Thyroid gland (tissue), 4 donors: ENCODE results near the gene SPRN. TPM values are rescaled to one million over a fixed set of nuclear protein-coding genes. Genes with fewer than 3 reads are reported as not detected.

ENCODE experiments used
- DNase-seq, 2 donors: peaks; one replicate each; pipeline ENCODE4 v3.0.0-alpha.2; 2019
- H3K27ac ChIP-seq, 3 donors: fragments of 200-600 bp; sonication (generic); 1 replicate in 2 of 3; 2 replicates in 1 of 3; pipeline ENCODE4 v1.5.1; 2016 to 2019; ENCODE audit warnings: mild to moderate bottlenecking in 1 of 3, moderate library complexity in 1 of 3
- H3K27me3 ChIP-seq: fragments of 200-600 bp; sonication (generic); one replicate; pipeline ENCODE4 v1.5.1; 2019
- H3K36me3 ChIP-seq, 2 donors: fragments of 200-600 bp; sonication (generic); one replicate each; pipeline ENCODE4 v1.5.1; 2016 to 2019
- H3K4me1 ChIP-seq, 2 donors: fragments of 200-600 bp; sonication (generic); one replicate each; pipeline ENCODE4 v1.5.1; 2017 to 2019
- H3K4me3 ChIP-seq, 3 donors: fragments of 200-600 bp; sonication (generic); replicated peaks in 1 of 3; 1 replicate in 2 of 3; 2 replicates in 1 of 3; pipeline ENCODE4 v1.5.1; 2016; ENCODE audit warnings: mild to moderate bottlenecking in 1 of 3
- H3K9me3 ChIP-seq: fragments of 200-600 bp; sonication (generic); one replicate; pipeline ENCODE4 v1.5.1; 2017
- POLR2A ChIP-seq, 2 donors: fragments of 450-650 bp; IDR thresholded peaks; one replicate each; pipeline ENCODE4 v1.6.1; 2017; ENCODE audit warnings: antibody characterized with exemption in 2 of 2, mild to moderate bottlenecking in 2 of 2, moderate library complexity in 1 of 2
- WGBS, 2 donors: methylation state at CpG; one replicate each; pipeline ENCODE4 v1.1.5; 2017; 5-methylcytosine and 5-hydroxymethylcytosine counted together
- intact Hi-C: fragments of 100-400 bp; cut with DNase I; formaldehyde crosslinking; loops from one replicate; pipeline ENCODE4 v1.15.1; 2023
- total RNA-seq, 4 donors: library from RNA; depleted of rRNA; stranded (reverse); fragments of >200 nt; gene quantifications; one replicate each; pipeline ENCODE4 v1.2.3, GENCODE V29; 2016
- TF ChIP-seq, protein P1 (sequence below), 6 experiments: fragments of 200-600 bp in 3 of 6; fragments of 450-650 bp in 3 of 6; sonication (generic) in 3 of 6; IDR thresholded peaks; one replicate each; pipeline ENCODE4 v1.5.1; 2016 to 2019; ENCODE audit warnings: antibody characterized with exemption in 6 of 6, mild to moderate bottlenecking in 2 of 6, inconsistent platforms in 1 of 6, moderate library complexity in 1 of 6

Gene SPRN
- total RNA-seq, 4 donors from 2014 or later: 0.15 TPM; not detected in 3

DNA sequence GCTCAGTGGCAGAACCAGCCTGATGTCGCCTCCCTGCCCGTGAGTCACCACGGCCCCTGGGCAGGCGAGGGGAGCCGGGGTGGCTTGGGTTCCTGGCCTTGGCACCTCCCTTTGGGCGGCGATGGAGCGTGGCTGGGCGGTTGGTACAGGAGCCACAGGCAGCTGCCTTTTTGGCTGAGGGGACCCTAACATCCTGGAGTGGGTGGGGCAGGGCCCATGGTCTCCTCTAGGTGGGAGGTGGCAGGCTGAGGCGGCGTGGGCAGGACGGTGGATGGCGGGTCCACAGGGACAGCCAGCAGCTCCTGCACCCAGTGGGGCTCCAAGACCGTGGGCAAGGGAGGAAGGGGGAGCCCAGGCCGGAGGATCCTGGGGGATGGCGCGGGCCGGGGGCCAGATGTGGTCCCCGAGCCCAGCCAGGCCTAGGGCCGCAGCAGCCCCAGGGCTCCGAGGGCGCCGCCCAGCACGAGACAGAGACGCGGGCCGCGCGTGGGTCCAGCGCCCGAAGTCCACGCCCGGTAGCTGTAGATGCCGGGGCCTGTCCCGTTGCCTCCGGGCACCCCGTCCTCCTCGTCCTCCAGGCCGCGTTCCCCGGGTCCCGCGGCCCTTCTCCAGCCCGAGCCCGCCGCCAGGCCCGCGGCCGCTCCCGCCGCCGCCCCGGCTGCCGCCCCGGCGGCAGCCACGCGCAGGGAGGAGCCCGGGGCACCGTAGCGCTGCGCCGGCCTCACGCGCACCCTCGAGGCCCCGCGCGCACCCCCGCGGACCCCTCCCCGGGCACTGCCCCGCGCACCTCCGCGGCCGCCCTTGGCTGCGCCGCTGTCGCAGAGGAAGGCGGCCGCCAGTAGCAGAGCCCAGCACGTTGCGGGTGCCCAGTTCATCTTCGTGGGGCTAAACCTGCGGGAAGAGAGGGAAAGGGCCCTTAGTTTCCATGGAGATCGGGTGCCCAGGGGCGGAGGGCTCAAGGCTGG lies 1.3 kb downstream of the SPRN start:
- WGBS, 2 donors: 42 to 71% methylated on average over 11 to 26 of the region's 88 CpGs
- H3K36me3 ChIP-seq: peaks cover 17 to 23% of the 10 kb centered on the region in 2 donors
- no peak for TF ChIP-seq POLR2A (IDR thresholded peaks at IDR 0.05)
- TF ChIP-seq, protein P1, sequence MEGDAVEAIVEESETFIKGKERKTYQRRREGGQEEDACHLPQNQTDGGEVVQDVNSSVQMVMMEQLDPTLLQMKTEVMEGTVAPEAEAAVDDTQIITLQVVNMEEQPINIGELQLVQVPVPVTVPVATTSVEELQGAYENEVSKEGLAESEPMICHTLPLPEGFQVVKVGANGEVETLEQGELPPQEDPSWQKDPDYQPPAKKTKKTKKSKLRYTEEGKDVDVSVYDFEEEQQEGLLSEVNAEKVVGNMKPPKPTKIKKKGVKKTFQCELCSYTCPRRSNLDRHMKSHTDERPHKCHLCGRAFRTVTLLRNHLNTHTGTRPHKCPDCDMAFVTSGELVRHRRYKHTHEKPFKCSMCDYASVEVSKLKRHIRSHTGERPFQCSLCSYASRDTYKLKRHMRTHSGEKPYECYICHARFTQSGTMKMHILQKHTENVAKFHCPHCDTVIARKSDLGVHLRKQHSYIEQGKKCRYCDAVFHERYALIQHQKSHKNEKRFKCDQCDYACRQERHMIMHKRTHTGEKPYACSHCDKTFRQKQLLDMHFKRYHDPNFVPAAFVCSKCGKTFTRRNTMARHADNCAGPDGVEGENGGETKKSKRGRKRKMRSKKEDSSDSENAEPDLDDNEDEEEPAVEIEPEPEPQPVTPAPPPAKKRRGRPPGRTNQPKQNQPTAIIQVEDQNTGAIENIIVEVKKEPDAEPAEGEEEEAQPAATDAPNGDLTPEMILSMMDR (IDR thresholded peaks at IDR 0.05): no peak
- DNase-seq: no peak
- H3K27ac ChIP-seq: no peak overlapping the region
- H3K4me3 ChIP-seq: no peak overlapping the region
- intact Hi-C loops: no loop called here
- no peaks in the 10 kb centered on the region for H3K27me3 ChIP-seq
- H3K4me1 ChIP-seq: peaks cover 0 to 6% of the 10 kb centered on the region in 2 donors
- H3K9me3 ChIP-seq: no peaks in the 10 kb centered on the region

DNA sequence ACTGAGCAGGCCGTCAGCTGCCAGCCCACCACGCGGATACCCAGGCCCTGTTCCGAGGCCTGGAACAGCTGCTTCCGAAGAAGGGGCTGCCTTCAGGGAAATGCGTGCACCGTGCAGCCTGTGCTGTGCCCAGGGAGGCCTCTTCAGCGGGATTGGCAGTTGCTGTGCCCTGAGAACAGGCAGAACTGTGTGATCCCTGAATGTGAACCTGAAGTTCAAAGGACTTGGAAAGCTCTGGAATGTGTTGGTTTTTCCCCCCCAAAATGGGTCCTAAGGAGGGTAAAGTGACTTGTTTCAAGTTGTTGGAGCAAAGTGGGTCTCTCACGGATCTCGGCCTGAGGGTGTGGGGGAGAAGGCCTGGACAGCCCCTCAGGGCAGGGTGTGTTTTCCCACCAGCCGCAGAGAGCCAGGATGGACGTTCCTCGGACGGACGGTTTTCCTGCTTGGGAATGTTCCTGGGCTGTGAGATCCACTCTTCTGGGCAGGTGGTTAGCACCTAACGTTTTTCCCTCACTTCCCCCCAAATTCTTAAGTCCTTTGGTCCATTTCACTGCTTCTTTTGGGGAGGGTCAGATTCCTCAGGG lies 2.1 kb downstream of the SPRN start:
- no peak overlapping the region for H3K4me3 ChIP-seq
- no peak for TF ChIP-seq POLR2A (IDR thresholded peaks at IDR 0.05)
- TF ChIP-seq, protein P1 (IDR thresholded peaks at IDR 0.05): no peak
- peaks cover 0 to 6% of the 10 kb centered on the region in 2 donors for H3K4me1 ChIP-seq
- 79 to 86% methylated on average over 9 to 16 of the region's 16 CpGs for WGBS, 2 donors
- H3K36me3 ChIP-seq: peaks cover 17 to 23% of the 10 kb centered on the region in 2 donors
- no peaks in the 10 kb centered on the region for H3K27me3 ChIP-seq
- no peak overlapping the region for H3K27ac ChIP-seq
- no peak for DNase-seq
- intact Hi-C loops: no loop called here
- no peaks in the 10 kb centered on the region for H3K9me3 ChIP-seq

DNA sequence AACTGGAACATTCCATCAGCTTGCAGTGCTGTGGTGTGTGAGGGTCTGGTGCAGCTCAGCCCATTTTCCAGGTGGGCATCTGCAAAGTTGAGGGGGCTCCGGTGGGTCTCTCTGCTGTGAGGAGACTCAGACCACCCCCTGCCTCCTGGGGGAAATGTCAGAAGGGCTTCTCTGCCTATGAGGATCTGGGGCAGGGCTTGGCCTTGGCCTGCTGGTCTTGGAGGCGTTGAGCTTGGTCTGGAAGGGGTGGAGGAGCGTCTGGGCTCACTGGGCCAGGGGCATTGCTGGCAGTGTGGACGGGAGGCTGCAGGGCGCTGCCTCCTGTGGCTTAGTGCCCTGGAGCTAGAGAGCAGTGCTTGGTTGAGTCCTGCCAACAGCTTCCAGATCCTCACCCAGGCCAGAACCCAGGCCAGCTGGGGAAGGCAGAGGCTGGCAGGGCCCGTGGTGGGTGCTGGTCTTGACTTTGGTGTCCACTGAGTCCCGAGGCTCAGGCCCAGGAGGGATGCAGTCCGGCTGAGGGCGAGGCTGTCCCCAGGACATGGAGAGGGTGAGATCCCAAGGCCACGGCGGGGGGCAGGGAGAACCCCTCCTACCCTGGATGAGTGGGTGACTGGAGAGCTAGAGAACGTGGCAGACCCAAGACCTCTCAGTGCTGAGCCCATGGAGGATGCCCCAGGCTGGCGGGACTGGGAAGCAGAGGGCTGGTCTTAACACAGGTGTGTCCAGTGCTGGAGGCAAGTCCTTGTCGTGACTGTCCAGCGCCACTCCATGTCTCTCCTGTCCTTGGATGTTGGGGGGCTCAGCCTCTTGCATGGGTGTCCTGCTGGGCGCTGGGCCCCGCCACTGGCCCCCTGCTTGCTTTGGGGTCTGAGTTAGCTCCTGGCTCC lies 2.8 kb downstream of the SPRN start:
- TF ChIP-seq, protein P1 (IDR thresholded peaks at IDR 0.05): no peak
- no peak for TF ChIP-seq POLR2A (IDR thresholded peaks at IDR 0.05)
- no peak overlapping the region for H3K27ac ChIP-seq
- no peak for DNase-seq
- peaks cover 0 to 6% of the 10 kb centered on the region in 2 donors for H3K4me1 ChIP-seq
- H3K4me3 ChIP-seq: no peak overlapping the region
- H3K36me3 ChIP-seq: peaks cover 17 to 23% of the 10 kb centered on the region in 2 donors
- no peaks in the 10 kb centered on the region for H3K27me3 ChIP-seq
- no peaks in the 10 kb centered on the region for H3K9me3 ChIP-seq
- WGBS, 2 donors: 85 to 86% methylated on average over 7 to 11 of the region's 17 CpGs
- intact Hi-C loops: no loop called here

DNA sequence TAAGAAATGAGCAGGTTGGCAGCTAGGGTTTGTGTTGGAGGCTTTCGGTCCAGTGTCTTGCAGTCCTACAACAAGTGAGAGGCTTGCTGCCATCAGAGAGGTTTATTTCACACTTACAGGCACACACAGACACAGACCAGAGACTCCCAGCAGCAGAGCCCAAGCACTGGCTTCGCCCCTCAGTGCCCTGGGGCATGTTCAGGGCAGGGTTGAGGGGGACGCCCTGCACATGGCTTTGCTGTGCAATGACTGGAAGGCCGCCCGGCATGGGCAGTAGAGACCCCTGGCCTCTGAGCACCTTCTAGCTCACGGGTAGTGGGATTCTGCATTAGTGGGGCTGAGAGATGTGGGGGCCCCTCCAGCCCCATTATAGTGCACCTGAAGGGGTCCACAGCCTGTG lies 3.8 kb downstream of the SPRN start:
- intact Hi-C loops: no loop called here
- WGBS, 2 donors: 88 to 100% methylated on average over 1 to 4 of the region's 6 CpGs
- peaks cover 17 to 23% of the 10 kb centered on the region in 2 donors for H3K36me3 ChIP-seq
- no peaks in the 10 kb centered on the region for H3K27me3 ChIP-seq
- H3K4me1 ChIP-seq: peaks cover 0 to 6% of the 10 kb centered on the region in 2 donors
- TF ChIP-seq, protein P1 (IDR thresholded peaks at IDR 0.05): no peak
- TF ChIP-seq POLR2A (IDR thresholded peaks at IDR 0.05): no peak
- no peak overlapping the region for H3K4me3 ChIP-seq
- H3K9me3 ChIP-seq: no peaks in the 10 kb centered on the region
- H3K27ac ChIP-seq: no peak overlapping the region
- DNase-seq: no peak
